ENCODE measurements around the gene GOLT1A.

Gene GOLT1A

DNA sequence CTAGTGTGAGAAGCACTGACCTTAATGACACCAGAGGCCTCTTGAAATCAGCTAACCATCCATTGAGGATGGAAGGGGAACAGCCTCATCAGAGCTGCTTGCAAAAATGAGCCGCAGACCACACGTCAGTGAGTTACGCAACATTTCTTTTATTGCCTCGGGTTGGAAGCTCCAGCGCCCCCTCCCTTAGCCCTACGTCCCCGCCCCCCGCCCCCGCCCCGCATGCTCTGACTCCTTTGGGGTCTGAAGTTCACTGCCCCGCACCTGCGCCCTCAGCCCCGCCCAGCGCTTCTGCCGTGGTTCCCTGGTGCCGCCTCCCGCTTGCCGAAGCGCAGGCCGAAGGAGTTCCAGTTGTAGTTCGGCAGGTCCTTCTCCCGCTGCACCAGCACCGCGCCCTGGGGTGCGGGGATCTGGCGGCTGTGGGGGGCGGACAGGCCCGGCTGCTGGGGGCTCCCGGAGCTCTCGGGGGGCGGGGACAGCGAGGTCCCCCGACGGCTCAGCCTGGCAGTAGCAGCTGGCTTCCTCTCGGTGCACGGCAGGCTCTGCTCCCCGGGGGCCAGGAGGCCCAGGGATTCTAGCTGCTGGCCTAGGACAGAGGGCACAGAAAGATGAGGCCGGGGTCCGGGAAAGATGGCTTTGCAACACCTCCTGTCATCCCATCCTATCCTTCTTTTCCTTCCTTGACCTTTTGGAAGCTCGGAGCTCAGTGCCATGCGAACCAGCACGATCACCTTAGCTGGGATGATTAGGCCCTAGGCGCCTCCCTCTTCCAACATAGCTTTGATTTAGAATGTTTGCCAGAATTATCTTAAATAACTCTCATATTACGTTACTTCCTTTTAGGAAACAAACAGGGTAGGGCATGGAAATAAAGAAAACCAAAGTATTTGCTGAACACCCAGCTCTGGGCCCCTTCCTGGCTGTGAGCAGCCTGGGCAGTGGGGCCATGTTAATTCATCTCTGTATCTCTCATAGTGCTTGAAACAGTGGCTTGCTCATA lies 23.3 kb downstream of the GOLT1A start:
- H3K4me1 ChIP-seq (ENCODE audit: insufficient read depth, poor library complexity, severe bottlenecking): peaks cover 8% of the 10 kb centered on the region
- H3K27me3 ChIP-seq (ENCODE audit: insufficient read depth, poor library complexity, severe bottlenecking): no peaks in the 10 kb centered on the region
- no peaks in the 10 kb centered on the region for H3K9me3 ChIP-seq (ENCODE audit: severe bottlenecking)
- no peaks in the 10 kb centered on the region for H3K36me3 ChIP-seq (ENCODE audit: low read depth)
- ATAC-seq (ENCODE audit: low read depth) (peak; percentile 44; the same call in 2 of the 3 replicates), DNase-seq (ENCODE audit: low spot score) (no peak)
- H3K4me3 ChIP-seq (ENCODE audit: severe bottlenecking): no peak overlapping the region
- TF ChIP-seq, protein P1, sequence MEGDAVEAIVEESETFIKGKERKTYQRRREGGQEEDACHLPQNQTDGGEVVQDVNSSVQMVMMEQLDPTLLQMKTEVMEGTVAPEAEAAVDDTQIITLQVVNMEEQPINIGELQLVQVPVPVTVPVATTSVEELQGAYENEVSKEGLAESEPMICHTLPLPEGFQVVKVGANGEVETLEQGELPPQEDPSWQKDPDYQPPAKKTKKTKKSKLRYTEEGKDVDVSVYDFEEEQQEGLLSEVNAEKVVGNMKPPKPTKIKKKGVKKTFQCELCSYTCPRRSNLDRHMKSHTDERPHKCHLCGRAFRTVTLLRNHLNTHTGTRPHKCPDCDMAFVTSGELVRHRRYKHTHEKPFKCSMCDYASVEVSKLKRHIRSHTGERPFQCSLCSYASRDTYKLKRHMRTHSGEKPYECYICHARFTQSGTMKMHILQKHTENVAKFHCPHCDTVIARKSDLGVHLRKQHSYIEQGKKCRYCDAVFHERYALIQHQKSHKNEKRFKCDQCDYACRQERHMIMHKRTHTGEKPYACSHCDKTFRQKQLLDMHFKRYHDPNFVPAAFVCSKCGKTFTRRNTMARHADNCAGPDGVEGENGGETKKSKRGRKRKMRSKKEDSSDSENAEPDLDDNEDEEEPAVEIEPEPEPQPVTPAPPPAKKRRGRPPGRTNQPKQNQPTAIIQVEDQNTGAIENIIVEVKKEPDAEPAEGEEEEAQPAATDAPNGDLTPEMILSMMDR (IDR thresholded peaks at IDR 0.05; ENCODE audit: poor library complexity, severe bottlenecking): no peak
- H3K27ac ChIP-seq (ENCODE audit: poor library complexity, severe bottlenecking): no peak overlapping the region

DNA sequence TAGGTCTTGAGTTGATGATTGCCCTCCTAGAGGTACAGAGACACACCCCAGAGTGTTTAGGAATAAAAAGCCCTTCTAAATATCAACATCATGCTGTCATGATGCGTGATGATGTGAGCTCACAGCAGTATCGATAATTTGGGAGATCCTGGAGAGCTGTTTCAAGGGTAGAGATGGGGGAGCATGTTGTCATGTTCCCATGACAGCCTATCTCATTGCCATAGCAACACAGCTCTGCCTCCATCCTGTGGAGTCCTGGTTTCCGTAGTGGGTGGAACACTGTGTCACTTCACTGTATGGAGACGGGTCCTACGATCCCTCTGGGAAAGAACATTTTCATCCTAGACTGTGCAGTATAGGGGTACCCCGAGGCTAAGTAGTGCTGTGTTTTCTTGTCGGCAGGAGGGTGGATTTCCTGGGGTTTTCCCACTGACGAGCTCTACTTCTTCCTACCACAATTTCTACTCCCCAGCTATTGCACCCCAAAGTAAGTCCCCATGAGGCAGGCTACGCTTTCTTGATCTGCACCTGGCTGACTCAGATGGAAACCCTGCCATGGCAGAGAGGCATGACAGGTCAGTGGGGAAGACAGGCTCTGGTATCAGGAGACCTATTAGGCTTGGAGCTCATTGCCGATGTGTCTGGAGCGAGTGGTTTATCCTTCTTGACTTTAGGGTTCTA lies 24.7 kb downstream of the GOLT1A start:
- Histone ChIP-seq H3K4me3 (ENCODE audit: severe bottlenecking) (no peak overlapping the region), H3K36me3 (ENCODE audit: low read depth) (no peaks in the 10 kb centered on the region), H3K27me3 (ENCODE audit: insufficient read depth, poor library complexity, severe bottlenecking) (no peaks in the 10 kb centered on the region), H3K9me3 (ENCODE audit: severe bottlenecking) (no peaks in the 10 kb centered on the region), H3K4me1 (ENCODE audit: insufficient read depth, poor library complexity, severe bottlenecking) (peaks cover 8% of the 10 kb centered on the region), H3K27ac (ENCODE audit: poor library complexity, severe bottlenecking) (no peak overlapping the region)
- ATAC-seq (ENCODE audit: low read depth) (no peak), DNase-seq (ENCODE audit: low spot score) (no peak)
- TF ChIP-seq, protein P1 (IDR thresholded peaks at IDR 0.05; ENCODE audit: poor library complexity, severe bottlenecking): no peak

DNA sequence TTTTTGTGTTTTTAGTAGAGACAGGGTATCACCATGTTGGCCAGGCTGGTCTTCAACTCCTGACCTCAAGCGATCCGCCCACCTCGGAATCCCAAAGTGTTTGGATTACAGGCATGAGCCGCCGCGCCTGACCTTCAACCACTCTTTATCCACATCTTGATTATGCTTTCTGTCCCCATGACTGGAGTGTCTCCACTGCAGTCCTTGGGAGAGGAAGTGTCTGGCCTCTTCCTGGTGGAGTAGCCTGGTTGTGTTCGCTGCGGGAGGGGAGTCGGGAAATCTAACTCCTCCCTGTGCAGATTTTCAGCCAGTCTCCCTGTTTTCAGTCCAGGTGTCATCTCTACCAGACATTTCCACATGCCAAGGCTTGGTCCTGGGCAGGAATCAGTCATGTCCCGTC lies 27.2 kb downstream of the GOLT1A start:
- Histone ChIP-seq H3K27me3 (ENCODE audit: insufficient read depth, poor library complexity, severe bottlenecking) (no peaks in the 10 kb centered on the region), H3K4me1 (ENCODE audit: insufficient read depth, poor library complexity, severe bottlenecking) (peaks cover 8% of the 10 kb centered on the region), H3K36me3 (ENCODE audit: low read depth) (no peaks in the 10 kb centered on the region), H3K9me3 (ENCODE audit: severe bottlenecking) (no peaks in the 10 kb centered on the region), H3K4me3 (ENCODE audit: severe bottlenecking) (no peak overlapping the region), H3K27ac (ENCODE audit: poor library complexity, severe bottlenecking) (no peak overlapping the region)
- ATAC-seq (ENCODE audit: low read depth) (no peak), DNase-seq (ENCODE audit: low spot score) (no peak)
- TF ChIP-seq, protein P1 (IDR thresholded peaks at IDR 0.05; ENCODE audit: poor library complexity, severe bottlenecking): no peak

DNA sequence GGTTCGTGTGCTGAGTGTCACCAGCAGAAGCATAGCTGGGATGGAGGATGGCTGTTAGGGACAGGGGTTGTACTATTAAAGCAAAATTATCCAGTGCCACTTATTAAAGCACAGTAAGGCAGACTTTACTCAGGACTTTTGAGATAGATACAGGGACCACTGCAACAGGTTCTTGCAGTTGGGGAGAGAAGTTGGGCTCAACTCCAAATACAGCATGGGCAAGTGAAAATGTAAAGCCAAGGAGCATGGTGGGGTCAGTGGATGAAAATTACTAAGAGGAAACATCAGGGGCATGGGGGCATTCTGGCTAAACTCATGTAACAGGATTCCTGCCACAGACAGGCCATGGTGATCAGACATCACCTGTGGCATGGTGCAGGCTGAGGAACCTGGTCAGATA lies 32.7 kb downstream of the GOLT1A start:
- Histone ChIP-seq H3K9me3 (ENCODE audit: severe bottlenecking) (no peaks in the 10 kb centered on the region), H3K36me3 (ENCODE audit: low read depth) (no peaks in the 10 kb centered on the region), H3K4me1 (ENCODE audit: insufficient read depth, poor library complexity, severe bottlenecking) (no peaks in the 10 kb centered on the region), H3K27me3 (ENCODE audit: insufficient read depth, poor library complexity, severe bottlenecking) (no peaks in the 10 kb centered on the region), H3K4me3 (ENCODE audit: severe bottlenecking) (no peak overlapping the region), H3K27ac (ENCODE audit: poor library complexity, severe bottlenecking) (no peak overlapping the region)
- no peak for ATAC-seq (ENCODE audit: low read depth)
- no peak for DNase-seq (ENCODE audit: low spot score)
- TF ChIP-seq, protein P1 (IDR thresholded peaks at IDR 0.05; ENCODE audit: poor library complexity, severe bottlenecking): no peak

Data from RWPE2 (cell line).